ENCODE measurements around the gene IGFBPL1. TPM values are rescaled to one million over a fixed set of nuclear protein-coding genes. Genes with fewer than 3 reads are reported as not detected.

Gene IGFBPL1
- total and polyA plus RNA-seq, 10 of the 15 experiments (the other 5 are each of a cell fraction or from before 2014, with no cell fraction given) = 0.25 TPM; not detected in 9

DNA sequence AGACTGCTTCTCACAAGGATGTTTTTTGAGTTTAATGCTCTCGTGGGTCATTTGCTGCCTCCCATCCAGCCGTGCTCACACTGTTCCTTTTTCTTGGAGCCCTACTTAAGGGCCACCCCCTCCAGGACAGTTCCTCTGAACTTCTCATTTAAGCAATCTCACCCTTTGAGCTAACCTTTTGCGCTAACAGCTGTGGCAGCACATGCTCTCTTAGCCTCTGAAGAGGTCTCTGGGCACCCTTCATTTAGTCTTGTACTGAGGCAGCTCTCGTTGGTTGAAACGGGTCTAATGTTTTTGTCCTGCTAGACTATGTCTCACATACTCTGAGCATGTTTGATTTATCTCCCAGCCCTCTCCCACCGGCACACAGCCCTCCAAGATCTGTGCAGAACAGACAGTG is 19.9 kb downstream of the IGFBPL1 start (continued):
- TF ChIP-seq PAX8 (IDR thresholded peaks at IDR 0.05) = no peak
- TF ChIP-seq, protein P1, sequence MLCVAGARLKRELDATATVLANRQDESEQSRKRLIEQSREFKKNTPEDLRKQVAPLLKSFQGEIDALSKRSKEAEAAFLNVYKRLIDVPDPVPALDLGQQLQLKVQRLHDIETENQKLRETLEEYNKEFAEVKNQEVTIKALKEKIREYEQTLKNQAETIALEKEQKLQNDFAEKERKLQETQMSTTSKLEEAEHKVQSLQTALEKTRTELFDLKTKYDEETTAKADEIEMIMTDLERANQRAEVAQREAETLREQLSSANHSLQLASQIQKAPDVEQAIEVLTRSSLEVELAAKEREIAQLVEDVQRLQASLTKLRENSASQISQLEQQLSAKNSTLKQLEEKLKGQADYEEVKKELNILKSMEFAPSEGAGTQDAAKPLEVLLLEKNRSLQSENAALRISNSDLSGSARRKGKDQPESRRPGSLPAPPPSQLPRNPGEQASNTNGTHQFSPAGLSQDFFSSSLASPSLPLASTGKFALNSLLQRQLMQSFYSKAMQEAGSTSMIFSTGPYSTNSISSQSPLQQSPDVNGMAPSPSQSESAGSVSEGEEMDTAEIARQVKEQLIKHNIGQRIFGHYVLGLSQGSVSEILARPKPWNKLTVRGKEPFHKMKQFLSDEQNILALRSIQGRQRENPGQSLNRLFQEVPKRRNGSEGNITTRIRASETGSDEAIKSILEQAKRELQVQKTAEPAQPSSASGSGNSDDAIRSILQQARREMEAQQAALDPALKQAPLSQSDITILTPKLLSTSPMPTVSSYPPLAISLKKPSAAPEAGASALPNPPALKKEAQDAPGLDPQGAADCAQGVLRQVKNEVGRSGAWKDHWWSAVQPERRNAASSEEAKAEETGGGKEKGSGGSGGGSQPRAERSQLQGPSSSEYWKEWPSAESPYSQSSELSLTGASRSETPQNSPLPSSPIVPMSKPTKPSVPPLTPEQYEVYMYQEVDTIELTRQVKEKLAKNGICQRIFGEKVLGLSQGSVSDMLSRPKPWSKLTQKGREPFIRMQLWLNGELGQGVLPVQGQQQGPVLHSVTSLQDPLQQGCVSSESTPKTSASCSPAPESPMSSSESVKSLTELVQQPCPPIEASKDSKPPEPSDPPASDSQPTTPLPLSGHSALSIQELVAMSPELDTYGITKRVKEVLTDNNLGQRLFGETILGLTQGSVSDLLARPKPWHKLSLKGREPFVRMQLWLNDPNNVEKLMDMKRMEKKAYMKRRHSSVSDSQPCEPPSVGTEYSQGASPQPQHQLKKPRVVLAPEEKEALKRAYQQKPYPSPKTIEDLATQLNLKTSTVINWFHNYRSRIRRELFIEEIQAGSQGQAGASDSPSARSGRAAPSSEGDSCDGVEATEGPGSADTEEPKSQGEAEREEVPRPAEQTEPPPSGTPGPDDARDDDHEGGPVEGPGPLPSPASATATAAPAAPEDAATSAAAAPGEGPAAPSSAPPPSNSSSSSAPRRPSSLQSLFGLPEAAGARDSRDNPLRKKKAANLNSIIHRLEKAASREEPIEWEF (IDR thresholded peaks at IDR 0.05; ENCODE audit: insufficient replicate concordance, low read depth, low read length) = no peak
- no peak for TF ChIP-seq REST (IDR thresholded peaks at IDR 0.05; ENCODE audit: low read depth, low read length)
- TF ChIP-seq MTA2 (IDR thresholded peaks at IDR 0.05; ENCODE audit: low read depth) = no peak
- no peak for TF ChIP-seq ZNF217 (IDR thresholded peaks at IDR 0.05)
- TF ChIP-seq, protein P2, sequence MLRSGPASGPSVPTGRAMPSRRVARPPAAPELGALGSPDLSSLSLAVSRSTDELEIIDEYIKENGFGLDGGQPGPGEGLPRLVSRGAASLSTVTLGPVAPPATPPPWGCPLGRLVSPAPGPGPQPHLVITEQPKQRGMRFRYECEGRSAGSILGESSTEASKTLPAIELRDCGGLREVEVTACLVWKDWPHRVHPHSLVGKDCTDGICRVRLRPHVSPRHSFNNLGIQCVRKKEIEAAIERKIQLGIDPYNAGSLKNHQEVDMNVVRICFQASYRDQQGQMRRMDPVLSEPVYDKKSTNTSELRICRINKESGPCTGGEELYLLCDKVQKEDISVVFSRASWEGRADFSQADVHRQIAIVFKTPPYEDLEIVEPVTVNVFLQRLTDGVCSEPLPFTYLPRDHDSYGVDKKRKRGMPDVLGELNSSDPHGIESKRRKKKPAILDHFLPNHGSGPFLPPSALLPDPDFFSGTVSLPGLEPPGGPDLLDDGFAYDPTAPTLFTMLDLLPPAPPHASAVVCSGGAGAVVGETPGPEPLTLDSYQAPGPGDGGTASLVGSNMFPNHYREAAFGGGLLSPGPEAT (IDR thresholded peaks at IDR 0.05; ENCODE audit: low read depth) = no peak
